Stimulated activated CD4-positive, alpha-beta T cell treated with anti-CD3 and anti-CD28 coated beads, Interleukin-1b, Interleukin-23, amount 100 ng/mL, for 24 hours (primary cell): ENCODE results near the gene REXO1.

ENCODE experiments used
- DNase-seq, 4 experiments: peaks; one replicate each; pipeline ENCODE4 v3.0.0-alpha.2; 2020; ENCODE audit warnings: low read depth in 4 of 4, low spot score in 1 of 4

REXO1 gene

DNA sequence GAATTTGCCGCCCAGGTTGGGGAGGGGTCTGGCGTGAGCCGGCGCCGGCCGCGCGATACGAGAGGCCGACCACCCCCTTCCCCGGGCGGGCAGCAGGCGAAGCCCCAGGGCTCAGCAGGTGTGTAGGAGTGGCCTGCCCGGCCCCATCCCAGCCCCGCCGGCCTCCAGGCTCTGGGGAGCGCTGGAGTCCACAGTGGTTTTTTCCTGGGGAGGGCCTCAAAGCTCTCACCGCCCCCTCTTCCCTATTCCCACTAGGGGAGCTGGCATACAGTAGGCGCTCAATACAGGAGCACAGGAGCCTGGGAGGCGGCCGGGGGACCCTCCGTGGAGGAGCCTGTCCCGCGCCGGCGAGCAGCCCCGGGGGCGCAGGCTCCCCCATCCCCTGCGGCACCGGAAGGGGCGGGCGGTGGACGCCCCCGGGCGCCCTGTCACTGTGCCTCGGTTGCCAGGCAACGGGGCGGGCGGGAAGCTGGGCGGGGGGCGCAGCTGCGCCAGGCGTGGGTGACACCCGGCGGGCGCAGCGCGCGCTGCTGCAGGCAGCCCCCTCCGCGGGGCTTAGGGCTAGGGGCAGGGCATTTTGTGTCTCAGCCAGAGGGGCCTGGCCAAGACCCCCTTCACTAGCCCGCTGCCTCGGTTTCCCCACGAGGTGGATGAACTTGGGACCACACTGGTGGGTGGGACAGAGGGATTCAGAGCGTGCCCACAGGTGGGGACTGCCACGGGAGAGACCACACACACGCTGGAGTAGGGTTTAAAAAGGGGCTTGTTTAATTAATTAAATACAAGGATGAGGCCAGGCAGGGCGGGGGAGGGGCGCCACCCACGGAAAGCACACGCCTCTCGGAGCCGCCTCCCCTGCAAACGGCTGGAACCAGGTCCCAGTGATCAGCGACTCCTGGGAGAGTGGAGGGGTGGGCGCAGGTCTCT lies 3.6 kb upstream of the REXO1 start:
- DNase-seq: peak in 1 of 4 experiments; percentile 45

DNA sequence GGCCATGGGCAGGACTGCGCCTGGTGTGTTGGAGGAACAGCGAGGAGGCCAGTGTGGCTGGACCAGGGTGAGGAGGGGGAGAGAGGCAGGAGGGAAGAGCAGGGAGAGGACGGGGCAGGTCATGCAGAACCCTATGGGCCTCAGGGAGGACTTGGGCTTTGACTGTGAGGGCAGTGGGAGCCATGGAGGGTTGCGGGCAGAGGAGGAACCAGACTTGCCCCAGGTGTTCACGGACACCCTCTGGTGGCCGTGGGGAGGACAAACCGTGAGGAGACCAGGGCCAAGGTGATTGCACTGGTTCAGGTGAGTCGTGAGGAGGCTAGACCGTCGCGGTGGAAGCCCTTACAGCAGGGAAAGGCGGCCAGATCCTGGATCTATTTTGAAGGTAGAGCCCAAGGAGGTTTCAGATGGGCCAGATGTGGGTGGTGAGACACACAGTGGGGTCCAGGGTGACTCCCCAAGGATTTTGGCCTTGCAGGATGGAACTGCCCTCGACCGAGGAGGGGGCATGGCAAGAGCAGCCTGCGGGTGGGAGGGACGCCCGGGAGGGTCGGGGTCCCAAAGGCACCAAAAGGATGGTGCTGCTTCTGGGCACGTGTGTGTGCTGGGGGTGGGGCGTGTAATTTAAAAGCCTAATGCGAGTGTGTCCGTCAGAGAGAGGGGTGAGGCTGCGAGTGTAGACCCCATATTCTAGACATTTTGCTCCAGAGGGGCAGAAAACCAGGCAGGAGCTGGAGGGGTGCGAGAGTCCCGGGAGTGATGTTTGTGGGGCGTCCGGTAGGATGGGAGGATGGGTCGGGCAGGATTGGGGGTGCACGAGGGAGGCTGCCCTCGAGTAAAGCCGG lies 2.7 kb upstream of the REXO1 start:
- no peak for DNase-seq

DNA sequence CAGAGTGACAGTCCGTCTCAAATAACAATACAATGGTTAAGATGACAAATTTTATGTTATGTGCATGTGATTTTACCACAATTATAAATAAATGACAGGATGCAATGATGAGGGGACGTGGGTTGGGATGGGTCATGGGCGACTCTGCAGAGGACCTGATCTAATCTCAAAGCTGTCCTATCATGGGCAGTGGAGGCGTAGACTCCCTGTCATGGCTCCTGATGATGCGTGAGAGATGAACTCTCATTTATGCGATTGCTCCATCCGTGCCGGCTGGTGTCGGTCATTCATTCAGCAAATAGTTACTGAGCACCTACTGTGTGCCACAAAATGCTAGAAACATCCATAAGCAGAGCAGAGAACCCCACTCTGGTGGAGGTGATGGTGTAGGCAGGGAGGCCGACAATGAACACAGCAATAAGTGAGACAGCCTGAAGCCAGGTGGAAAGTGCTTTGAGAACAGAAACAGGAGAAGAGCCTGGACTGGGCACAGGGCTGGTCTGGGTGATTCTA lies 1.7 kb upstream of the REXO1 start:
- DNase-seq: no peak

DNA sequence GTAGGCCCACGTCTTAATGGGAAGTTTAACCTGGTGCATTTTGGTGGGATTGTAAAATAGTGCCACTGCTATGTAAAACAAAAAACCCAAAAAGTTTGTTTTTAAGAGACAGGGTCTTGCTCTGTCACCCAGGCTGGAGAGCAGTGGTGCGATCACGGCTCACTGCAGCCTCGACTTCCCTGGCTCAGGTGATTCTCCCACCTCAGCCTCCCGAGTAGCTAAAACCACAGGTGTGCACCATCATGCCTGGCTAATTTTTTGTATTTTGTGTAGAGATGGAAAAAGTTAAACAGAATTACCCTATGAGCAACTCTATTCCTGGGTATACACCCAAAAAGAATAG lies 820 bp upstream of the REXO1 start:
- no peak for DNase-seq

DNA sequence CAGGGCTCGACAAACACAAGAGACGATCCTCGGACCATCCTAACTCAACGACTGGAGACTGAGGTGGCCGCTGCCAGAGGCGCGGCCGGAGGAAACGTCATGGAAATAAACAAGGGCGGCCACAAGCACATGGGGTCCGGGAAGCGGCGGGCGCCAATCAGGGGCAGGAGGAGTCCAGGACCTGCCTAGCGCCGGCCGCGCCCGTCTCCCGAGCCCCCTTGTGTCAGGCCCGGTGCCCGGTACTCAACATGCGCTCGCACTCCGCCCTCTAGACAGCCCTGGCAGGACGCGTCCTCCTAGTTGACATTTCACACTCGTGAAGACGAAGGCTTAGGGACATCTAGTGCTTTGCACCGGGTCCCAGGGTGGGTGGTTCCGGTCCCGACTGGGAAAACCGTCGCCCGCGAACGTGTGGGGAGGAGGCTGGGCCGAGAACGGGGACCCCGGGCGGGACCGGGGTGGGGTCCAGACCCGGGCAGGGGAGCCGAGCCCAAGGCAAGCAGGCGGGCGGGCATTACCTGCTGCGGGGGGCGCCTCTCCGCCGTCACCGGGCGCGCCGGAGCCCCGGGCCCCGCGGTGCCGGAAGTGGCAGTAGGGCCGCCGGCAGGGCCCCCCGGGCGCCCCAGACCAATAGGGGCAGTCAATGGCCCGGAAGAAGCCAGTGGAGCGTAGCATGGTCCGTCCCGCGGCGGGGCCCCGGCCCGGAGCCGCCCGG lies 442 bp downstream of the REXO1 start:
- DNase-seq: no peak

DNA sequence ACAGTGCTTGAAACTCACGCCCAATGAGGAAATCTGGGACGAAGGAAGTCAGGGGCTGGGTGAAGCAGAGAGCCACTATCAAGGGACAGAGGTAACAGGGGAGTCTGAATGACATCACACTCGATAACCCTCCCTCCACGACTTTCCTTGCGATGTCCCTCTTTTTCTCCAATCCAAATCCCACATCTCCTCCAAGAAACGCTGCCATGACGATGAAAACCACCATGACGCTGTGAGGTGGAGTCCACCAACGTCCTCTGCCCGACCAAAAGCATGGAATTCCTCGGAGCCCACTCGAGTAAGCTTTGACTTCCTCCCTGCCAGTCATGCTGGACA lies 967 bp downstream of the REXO1 start:
- DNase-seq: no peak

DNA sequence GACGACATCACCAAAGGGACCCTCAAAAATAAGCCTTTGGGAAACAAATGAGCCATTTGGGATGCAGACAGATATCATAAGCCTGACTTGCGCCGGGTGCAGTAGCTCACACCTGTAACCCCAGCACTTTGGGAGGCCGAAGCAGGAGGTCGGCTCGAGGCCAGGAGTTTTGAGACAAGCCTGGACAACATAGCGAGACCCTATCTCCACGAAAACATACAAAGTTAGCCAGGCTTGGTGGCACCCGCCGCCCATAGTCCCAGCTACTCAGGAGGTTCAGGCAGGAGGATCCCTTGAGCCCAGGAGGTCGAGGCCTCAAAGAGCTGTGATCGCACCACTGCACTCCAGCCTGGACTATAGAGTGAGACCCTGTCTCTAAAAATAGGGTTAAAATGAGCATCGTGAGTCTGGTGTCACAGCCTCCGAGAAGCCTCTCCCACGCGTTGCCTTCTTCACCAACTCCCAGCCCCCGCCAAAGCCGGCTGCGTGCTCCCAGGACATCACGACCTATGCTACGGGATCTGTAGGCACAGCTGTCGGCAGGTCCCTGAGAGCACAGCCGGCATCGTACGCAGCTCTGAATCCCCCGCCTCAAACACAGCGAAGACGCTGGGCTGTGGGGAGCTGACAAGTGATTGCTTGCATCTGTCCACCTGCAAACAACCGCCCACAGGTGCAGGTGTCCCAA lies 1.6 kb downstream of the REXO1 start:
- no peak for DNase-seq

DNA sequence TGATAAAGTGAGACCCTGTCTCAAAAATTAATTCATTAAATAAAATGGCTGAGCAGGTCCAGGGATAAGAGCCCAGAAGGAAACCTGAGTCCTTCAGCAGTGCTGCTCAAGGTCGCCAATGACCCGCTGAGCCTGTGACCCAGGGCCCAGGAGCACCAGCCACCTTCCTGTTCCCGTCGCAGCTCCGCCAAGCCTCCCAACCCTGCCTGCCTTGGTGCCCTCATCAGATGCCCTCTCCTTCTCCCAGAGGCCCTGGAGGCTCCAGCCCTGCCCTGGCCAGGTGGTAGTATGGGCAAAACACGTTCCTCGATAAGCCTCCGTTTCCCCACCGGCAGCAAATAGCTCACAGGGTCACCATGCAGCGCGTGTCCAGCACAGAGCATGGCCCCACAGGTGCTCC lies 2.6 kb downstream of the REXO1 start:
- DNase-seq: no peak

DNA sequence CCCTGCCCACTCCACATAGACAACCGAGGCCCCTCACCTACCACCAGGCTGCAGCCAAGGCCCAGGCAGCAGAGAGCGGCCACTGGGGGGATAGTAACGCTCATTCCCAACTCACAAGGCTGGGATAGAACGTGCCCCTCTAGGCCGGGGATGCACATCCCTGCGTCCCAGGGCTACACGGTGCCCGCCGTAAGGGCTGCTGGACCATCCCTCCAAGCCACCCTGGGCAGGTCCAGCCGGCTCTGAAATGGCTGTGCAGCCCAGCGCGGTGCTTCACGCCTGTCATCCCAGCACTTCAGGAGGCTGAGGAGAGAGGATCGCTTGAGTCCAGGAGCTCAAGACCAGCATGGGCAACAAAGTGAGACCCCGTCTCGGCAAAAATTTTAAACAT lies 3.2 kb downstream of the REXO1 start:
- no peak for DNase-seq

DNA sequence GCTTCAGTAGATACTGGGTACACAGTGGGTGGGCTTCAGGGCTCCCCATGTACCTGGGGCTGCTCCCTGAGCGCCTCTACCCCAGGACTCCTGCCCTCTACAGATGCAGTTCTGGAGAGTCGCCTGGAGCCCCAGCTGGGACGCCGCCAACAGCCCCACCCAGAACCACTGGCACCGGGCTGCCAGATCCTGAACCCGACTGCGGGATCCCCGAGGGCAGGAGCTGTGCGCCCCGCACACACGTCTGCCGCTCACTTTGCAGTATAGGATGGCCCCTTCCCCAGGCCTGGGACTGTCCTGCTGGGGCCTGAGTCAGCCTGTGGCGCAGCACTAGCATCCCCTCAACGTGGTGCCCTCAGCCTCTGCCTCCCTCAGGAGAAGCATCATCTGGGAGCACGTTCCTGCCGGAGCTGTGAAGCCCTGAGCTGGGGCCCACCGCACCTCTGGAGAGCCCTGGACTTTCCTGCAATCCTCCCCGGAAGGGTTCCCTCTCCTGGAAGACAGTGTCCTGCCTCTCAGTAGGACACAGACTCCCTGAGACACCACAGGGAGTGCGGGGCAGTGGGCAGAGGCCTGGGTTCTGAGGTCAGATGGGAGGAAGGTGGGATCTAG lies 3.7 kb downstream of the REXO1 start:
- no peak for DNase-seq

DNA sequence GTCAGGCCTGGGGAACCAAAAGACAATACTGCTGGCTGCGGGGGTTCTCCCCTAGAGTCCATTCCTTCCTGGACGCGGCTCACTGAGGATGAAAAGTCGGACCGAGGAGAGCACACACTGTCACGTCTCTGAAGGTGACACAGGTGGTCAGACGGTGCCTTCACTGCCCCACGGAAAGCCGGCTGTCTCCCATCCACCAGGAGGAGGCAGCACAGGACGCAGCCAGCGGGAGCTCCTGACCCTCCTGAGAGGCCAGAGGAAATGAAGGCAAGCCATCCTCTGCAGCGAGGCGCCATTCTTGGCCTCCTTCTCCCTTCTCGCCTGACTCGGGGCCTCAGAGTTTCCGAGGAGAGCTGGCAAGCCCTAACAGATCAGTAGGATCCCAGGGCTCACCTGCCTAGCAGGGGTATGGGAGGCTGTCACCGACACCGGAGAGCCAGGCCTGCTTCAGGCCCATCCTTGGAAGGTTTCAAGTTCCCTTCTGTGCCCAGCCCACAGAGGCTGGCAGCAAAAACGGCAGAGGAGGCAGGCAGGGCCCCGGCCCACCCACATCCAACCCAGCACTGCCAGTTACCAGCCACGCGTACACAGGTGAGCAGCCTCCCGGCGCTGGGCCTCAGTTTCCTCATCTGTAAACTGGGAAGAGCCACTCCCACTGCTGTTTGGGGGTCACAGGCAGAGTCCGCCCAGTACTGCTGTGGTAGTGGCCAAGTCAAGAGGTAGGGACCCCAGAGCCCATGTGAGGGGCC lies 4.5 kb downstream of the REXO1 start:
- no peak for DNase-seq

DNA sequence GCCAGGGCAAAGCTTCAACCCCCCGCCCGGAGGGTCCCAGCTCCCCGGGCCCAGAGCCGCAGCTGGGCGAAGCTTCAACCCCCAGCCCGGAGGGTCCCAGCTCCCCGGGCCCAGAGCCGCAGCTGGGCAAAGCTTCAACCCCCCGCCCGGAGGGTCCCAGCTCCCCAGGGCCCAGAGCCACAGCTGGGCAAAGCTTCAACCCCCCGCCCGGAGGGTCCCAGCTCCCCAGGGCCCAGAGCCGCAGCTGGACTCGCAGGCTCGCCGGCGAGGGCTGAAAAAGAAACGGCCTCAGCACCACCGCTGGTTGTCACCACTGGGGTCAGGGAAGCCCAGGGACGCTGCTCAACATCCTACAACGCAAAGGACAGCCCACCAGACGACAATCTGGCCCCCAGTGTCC lies 5.2 kb downstream of the REXO1 start:
- DNase-seq: no peak

DNA sequence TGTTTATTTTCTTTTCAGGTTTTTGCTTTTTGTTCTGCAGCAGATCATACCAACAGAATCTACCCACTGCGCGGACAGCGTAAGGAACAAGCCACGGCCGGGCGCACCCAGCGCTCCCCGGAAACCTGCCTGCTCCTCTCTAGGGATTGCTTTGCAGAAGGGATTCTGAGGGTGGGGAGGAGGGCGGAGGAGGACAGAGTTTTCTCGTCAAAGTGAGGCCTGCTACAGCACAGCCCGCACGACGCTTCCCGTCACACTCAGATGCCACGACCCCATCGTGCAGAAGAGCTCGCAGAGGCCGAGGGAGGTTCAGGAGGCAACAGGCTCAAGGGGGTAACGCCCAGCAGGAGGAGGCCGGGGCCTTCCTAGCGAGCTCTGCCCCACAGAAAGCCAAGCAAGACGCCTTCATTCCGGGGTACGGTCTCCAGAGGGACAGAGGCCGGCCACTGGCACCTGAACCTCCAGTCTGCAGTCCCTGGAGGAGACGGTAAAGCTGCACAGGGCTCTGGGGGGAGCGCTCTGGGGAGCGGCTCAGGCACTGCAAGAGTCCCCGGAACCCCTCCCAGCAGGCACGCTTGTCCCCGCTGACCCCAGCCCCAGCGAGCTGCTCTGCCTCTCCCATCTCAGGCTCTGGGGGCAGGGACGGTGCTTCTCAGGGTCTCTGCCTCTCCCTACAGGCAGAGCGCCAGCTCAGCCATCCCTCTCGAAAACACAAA lies 6.9 kb downstream of the REXO1 start:
- no peak for DNase-seq

DNA sequence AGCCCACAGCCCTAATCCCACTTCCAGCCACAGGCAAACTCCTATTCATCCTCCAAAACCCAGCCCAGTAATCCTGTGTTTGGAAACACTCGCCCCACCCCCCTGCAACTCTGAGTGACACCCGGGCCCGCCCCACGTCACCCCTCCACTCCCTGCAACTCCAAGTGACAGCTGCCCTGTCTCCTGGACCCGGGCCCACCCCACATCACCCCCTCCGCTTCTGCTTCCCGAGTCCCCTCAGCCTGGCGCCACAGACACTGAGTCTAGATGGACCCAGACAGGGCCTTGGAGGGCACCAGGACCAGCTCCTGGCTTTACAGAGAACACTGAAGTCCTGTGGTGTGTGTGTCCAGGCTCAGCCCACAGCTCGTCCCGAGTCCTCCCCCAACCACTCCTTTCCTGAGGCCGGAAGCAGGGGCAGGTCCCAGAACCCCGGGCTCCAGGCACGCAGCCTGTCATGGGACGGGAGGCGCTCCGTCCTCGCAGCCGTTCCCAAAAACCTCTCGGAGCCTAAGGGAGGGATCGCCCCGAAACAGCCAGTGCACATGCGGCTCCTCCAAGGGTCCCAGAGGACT lies 7.7 kb downstream of the REXO1 start:
- DNase-seq: no peak

DNA sequence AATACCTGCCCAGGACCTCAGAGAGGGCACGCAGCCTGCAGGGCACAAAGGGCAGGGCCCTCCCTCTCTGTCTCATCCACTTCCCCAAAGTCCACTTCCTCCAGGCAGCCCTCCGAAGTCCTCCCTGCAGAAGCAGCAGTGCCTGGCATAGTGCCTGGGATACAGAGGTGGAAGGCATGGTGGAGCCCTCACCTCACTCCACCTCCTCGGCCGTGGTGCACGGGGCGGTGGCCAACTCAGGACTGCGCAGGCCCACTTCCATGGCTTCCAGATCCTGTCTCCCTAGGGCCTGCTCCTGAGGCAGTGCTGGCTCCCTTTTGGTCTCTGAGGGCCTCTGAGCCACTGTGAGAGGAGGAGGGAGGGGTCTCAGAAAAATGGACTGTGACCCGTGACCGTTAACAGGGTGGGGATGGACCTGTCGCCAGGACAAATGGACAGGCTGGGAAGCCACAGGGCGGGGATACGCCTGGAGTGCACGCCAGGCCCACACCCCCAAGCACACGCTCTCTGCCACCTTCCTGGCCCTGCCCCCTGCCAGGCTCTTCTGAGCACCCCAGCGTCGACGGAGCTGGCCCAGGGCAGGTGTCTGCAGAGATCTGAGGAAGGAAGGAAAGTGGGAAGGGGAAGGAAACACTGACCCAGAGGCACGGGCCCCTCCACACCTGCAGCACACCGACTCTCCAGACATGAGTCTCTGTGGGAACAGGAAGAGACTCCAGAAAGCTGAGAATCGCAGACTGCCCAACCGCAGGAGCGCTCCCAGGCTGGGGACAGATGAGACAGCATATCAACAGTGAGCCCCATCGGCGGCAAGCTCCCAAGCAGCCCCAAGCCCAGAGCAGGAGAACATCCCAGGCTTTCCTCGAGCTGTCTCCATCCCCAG lies 8.4 kb downstream of the REXO1 start:
- DNase-seq: no peak

DNA sequence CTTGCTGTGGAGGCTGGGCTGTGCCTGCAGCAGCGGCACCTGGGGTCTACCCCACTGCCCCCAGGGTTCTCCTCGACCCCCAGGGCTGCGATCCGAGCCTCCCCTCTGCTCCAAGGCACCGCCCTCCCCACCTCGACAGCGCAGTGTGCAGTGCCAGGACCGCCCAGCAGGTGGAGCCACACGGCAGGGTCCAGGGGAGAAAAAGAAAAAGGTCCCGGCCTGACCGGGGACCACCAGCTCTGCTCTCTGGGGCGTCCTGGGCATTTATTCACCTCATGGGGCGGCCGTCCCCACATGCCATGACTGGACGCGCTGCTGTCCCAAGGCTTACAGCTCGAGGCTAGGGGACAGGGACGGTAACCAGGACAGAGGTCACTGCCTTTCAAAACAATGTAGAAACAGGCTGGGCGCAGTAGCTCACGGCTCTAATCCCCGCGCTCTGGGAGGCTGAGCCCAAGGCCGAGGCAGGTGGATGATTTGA lies 10.6 kb downstream of the REXO1 start:
- DNase-seq: peak in 3 of 4 experiments; percentile 39 to 50 (median 46)

DNA sequence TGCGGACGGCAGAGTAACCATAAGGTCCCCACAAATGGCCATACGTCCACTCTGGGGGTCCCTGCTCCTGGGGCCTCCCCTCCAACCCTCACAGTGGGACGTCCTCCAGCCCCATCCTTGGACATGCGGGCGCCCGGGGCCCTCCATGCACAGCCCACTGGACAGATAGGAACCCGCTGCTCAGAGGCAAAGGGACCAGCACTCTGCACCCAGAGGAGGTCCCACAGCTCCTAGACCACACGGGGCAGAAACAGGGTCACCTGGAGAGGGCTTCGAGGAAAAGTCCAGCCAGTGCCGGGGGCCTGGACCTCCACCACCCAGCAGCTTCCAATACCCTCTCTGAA lies 11.1 kb downstream of the REXO1 start:
- no peak for DNase-seq
